ENCODE measurements around the gene TES.
"Not testable (repeated sequence)": the region's sequence is repeated elsewhere in the genome, so short reads cannot be mapped to it uniquely, and the experiment has no call there.

DNA sequence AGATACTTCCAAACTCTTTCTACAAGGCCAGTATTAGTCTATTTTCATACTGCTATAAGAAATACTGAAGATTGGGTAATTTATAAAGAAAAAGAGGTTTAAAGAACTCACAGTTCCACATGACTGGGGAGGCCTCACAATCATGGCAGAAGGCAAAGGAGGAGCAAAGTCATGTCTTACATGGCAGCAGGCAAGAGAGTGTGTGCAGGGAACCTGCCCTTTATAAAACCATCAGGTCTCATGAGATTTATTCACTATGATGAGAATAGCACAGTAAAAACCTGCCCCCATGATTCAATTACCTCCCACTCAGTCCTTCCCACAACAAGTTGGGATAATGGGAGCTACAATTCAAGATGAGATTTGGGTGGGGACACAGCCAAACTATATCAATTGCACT is 85.6 kb downstream of the TES start:
- TF ChIP-seq, protein P1, sequence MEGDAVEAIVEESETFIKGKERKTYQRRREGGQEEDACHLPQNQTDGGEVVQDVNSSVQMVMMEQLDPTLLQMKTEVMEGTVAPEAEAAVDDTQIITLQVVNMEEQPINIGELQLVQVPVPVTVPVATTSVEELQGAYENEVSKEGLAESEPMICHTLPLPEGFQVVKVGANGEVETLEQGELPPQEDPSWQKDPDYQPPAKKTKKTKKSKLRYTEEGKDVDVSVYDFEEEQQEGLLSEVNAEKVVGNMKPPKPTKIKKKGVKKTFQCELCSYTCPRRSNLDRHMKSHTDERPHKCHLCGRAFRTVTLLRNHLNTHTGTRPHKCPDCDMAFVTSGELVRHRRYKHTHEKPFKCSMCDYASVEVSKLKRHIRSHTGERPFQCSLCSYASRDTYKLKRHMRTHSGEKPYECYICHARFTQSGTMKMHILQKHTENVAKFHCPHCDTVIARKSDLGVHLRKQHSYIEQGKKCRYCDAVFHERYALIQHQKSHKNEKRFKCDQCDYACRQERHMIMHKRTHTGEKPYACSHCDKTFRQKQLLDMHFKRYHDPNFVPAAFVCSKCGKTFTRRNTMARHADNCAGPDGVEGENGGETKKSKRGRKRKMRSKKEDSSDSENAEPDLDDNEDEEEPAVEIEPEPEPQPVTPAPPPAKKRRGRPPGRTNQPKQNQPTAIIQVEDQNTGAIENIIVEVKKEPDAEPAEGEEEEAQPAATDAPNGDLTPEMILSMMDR (IDR thresholded peaks at IDR 0.05; ENCODE audit: low read depth, low read length): not testable (repeated sequence)
- not testable (repeated sequence) for TF ChIP-seq POLR2A (IDR thresholded peaks at IDR 0.05; ENCODE audit: extremely low read depth, insufficient read length)
